ENCODE results near the gene NR6A1.

The NR6A1 gene

GRCh38 chr9:124766815-124767554 is 4.1 kb downstream of the NR6A1 start:
- no peak for TF ChIP-seq GABPA (IDR thresholded peaks at IDR 0.05; ENCODE audit: low read depth)
- peak; percentile 22 for TF ChIP-seq CTCF (IDR thresholded peaks at IDR 0.05; ENCODE audit: insufficient read depth, low read length)
- Histone ChIP-seq H3K4me3 (replicated peaks; ENCODE audit: insufficient read depth, low read length) (no peak overlapping the region), H3K27ac (replicated peaks) (no peak overlapping the region), H3K27me3 (ENCODE audit: insufficient read depth, poor library complexity, severe bottlenecking) (no peaks in the 10 kb centered on the region)
- peak in 1 of 2 experiments; percentile 42 for DNase-seq (ENCODE audit: low read depth in 1 of 2, low spot score in 1 of 2)

GRCh38 chr9:124766326-124766725 is 4.8 kb downstream of the NR6A1 start:
- TF ChIP-seq GABPA (IDR thresholded peaks at IDR 0.05; ENCODE audit: low read depth) (no peak), SPI1 (IDR thresholded peaks at IDR 0.05; ENCODE audit: borderline replicate concordance, low read depth) (no peak), CTCF (IDR thresholded peaks at IDR 0.05; ENCODE audit: insufficient read depth, low read length) (no peak), POLR2AphosphoS5 (IDR thresholded peaks at IDR 0.05; ENCODE audit: low read depth) (no peak), REST (IDR thresholded peaks at IDR 0.05; ENCODE audit: insufficient replicate concordance, low read depth) (no peak)
- Histone ChIP-seq H3K4me3 (replicated peaks; ENCODE audit: insufficient read depth, low read length) (no peak overlapping the region), H3K27ac (replicated peaks) (no peak overlapping the region), H3K27me3 (ENCODE audit: insufficient read depth, poor library complexity, severe bottlenecking) (no peaks in the 10 kb centered on the region)
- DNase-seq (ENCODE audit: low read depth in 1 of 2, low spot score in 1 of 2), result no peak

- TF ChIP-seq POLR2AphosphoS5 (IDR thresholded peaks at IDR 0.05; ENCODE audit: low read depth) (no peak), GABPA (IDR thresholded peaks at IDR 0.05; ENCODE audit: low read depth) (no peak)
- Histone ChIP-seq H3K27ac (replicated peaks) (no peak overlapping the region; the same call in 1 of the 2 replicates), H3K27me3 (ENCODE audit: insufficient read depth, poor library complexity, severe bottlenecking) (no peaks in the 10 kb centered on the region), H3K4me3 (replicated peaks; ENCODE audit: insufficient read depth, low read length) (no peak overlapping the region)
- DNase-seq (ENCODE audit: low read depth in 1 of 2, low spot score in 1 of 2), result no peak
These were observed 5.7 kb downstream of the NR6A1 start for GRCh38 chr9:124765439-124765835.

- no peak overlapping the region for H3K4me3 ChIP-seq (replicated peaks; ENCODE audit: insufficient read depth, low read length)
- no peaks in the 10 kb centered on the region for H3K27me3 ChIP-seq (ENCODE audit: insufficient read depth, poor library complexity, severe bottlenecking)
- H3K27ac ChIP-seq (replicated peaks), result no peak overlapping the region; the same call in 1 of the 2 replicates
These were observed 6.2 kb downstream of the NR6A1 start for GRCh38 chr9:124764774-124765438.

More at GRCh38 chr9:124764774-124765438, 6.2 kb downstream of the NR6A1 start:
- DNase-seq (ENCODE audit: low read depth in 1 of 2, low spot score in 1 of 2), result no peak
- TF ChIP-seq CTCF (IDR thresholded peaks at IDR 0.05; ENCODE audit: insufficient read depth, low read length) (peak; percentile 2), POLR2AphosphoS5 (IDR thresholded peaks at IDR 0.05; ENCODE audit: low read depth) (no peak)

All from HL-60 (cell line).